Thyroid gland (tissue), 4 donors: ENCODE data around the gene ANO2.

ENCODE experiments used
- CTCF ChIP-seq, 6 experiments: fragments of 200-600 bp in 3 of 6; fragments of 450-650 bp in 3 of 6; sonication (generic) in 3 of 6; IDR thresholded peaks; one replicate each; pipeline ENCODE4 v1.5.1; 2016 to 2019; ENCODE audit warnings: antibody characterized with exemption in 6 of 6, mild to moderate bottlenecking in 2 of 6, inconsistent platforms in 1 of 6, moderate library complexity in 1 of 6
- POLR2A ChIP-seq, 2 donors: fragments of 450-650 bp; IDR thresholded peaks; one replicate each; pipeline ENCODE4 v1.6.1; 2017; ENCODE audit warnings: antibody characterized with exemption in 2 of 2, mild to moderate bottlenecking in 2 of 2, moderate library complexity in 1 of 2

- no peak for TF ChIP-seq CTCF (IDR thresholded peaks at IDR 0.05)
- TF ChIP-seq POLR2A (IDR thresholded peaks at IDR 0.05) = no peak
Observed at GRCh38 chr12:5650281-5650680, 294.8 kb downstream of the ANO2 start.
